Caco-2 (cell line): Measurements from ENCODE around the gene CPNE1. TPM values are rescaled to one million over a fixed set of nuclear protein-coding genes. Genes with fewer than 3 reads are reported as not detected.
A peak's percentile ranks its signal among the peaks of the same experiment; 100 is the strongest.

Experiments used
- BruUV-seq: library from RNA; stranded (reverse); fragments of 400-500 nt; replicated peaks from 2 replicates; lab custom pipeline; 2021; lab: Mats Ljungman, UMichigan
- CTCF ChIA-PET: fragments of 300-600 bp; sonication (Branson Sonifier 250); formaldehyde crosslinking; loops from one replicate; lab custom pipeline; 2022; ENCODE audit warnings: antibody characterized with exemption; lab: Charles Lee
- POLR2A ChIA-PET: fragments of 300-600 bp; sonication (Branson Sonifier 250); formaldehyde crosslinking; loops from one replicate; lab custom pipeline; 2022; ENCODE audit warnings: antibody characterized with exemption; lab: Charles Lee
- DNase-seq, 2 experiments: peaks; one replicate each; pipeline versions ENCODE4 v3.0.0 to v3.0.0-alpha.2; 2020 to 2022
- H3K27me3 ChIP-seq: replicated peaks from 2 replicates; pipeline ENCODE4 v1.6.0; 2011; ENCODE audit warnings: low read length; ENCODE audit not compliant: control insufficient read depth, insufficient read depth
- H3K36me3 ChIP-seq: 2 replicates; pipeline ENCODE4 v1.5.1; 2011; ENCODE audit warnings: low read length; ENCODE audit not compliant: control insufficient read depth, insufficient read depth
- H3K4me1 ChIP-seq: fragments of 250-450 bp; sonication (Bioruptor Pico); 2 replicates; pipeline ENCODE4 v1.5.1; 2020; ENCODE audit warnings: mild to moderate bottlenecking
- H3K4me3 ChIP-seq: 2 replicates; pipeline ENCODE4 v1.5.1; 2011; ENCODE audit warnings: low read depth, mild to moderate bottlenecking, control low read depth, low read length
- H3K9me3 ChIP-seq: fragments of 250-450 bp; sonication (Bioruptor Pico); 2 replicates; pipeline ENCODE4 v1.5.1; 2020; ENCODE audit warnings: mild to moderate bottlenecking, moderate library complexity
- H3K27ac Mint-ChIP-seq: one replicate; pipeline ENCODE4 v1.8.0; 2022; ENCODE audit warnings: mixed read lengths; ENCODE audit not compliant: unreplicated experiment
- H3K27me3 Mint-ChIP-seq: one replicate; pipeline ENCODE4 v1.8.0; 2022; ENCODE audit warnings: mixed read lengths; ENCODE audit not compliant: insufficient read depth, unreplicated experiment
- H3K36me3 Mint-ChIP-seq: one replicate; pipeline ENCODE4 v1.8.0; 2022; ENCODE audit warnings: mild to moderate bottlenecking, mixed read lengths; ENCODE audit not compliant: insufficient read depth, unreplicated experiment
- H3K4me1 Mint-ChIP-seq: one replicate; pipeline ENCODE4 v1.8.0; 2022; ENCODE audit warnings: low read depth, mixed read lengths; ENCODE audit not compliant: unreplicated experiment
- H3K4me3 Mint-ChIP-seq: one replicate; pipeline ENCODE4 v1.8.0; 2022; ENCODE audit warnings: mild to moderate bottlenecking, moderate library complexity, mixed read lengths; ENCODE audit not compliant: unreplicated experiment
- H3K9me3 Mint-ChIP-seq: one replicate; pipeline ENCODE4 v1.8.0; 2022; ENCODE audit warnings: mixed read lengths; ENCODE audit not compliant: unreplicated experiment
- CTCF ChIP-seq, 2 experiments: fragments of 200-600 bp in 1 of 2; IDR thresholded peaks; 1 replicate in 1 of 2; 2 replicates in 1 of 2; pipeline versions ENCODE4 v1.5.1 to v1.8.0; 2011 to 2022; ENCODE audit warnings: antibody characterized with exemption in 1 of 2, control low read depth in 1 of 2, inconsistent platforms in 1 of 2, low read depth in 1 of 2, low read length in 1 of 2, mild to moderate bottlenecking in 1 of 2, moderate library complexity in 1 of 2; ENCODE audit not compliant: insufficient read depth in 1 of 2, severe bottlenecking in 1 of 2, unreplicated experiment in 1 of 2
- intact Hi-C: fragments of 100-400 bp; cut with micrococcal nuclease; formaldehyde crosslinking; loops from one replicate; pipeline ENCODE4 v1.10.0; 2022; ENCODE audit not compliant: unreplicated experiment
- total RNA-seq: library from RNA; stranded (reverse); gene quantifications from 2 replicates; pipeline ENCODE4 v1.2.3, GENCODE V29; 2022

CPNE1 gene
- total RNA-seq, 1 experiment from 2014 or later: 833 TPM

- H3K27ac Mint-ChIP-seq: peak overlapping the region; percentile 64
Measured at GRCh38 chr20:35607003-35607735, 57.5 kb downstream of the CPNE1 start.

GRCh38 chr20:35606127-35606526 lies 58.6 kb downstream of the CPNE1 start:
- H3K4me3 ChIP-seq: no peak overlapping the region
- no peak for TF ChIP-seq CTCF (IDR thresholded peaks at IDR 0.05; ENCODE audit: insufficient read depth in 1 of 2, low read depth in 1 of 2, low read length in 1 of 2, severe bottlenecking in 1 of 2, unreplicated experiment in 1 of 2)
- no TSS peak for BruUV-seq
- peaks cover 15% of the 10 kb centered on the region for H3K4me1 ChIP-seq
- Mint-ChIP-seq H3K9me3 (no peaks in the 10 kb centered on the region), H3K27me3 (no peaks in the 10 kb centered on the region), H3K4me3 (no peak overlapping the region), H3K27ac (no peak overlapping the region), H3K4me1 (peaks cover 20% of the 10 kb centered on the region), H3K36me3 (no peaks in the 10 kb centered on the region)
- no peaks in the 10 kb centered on the region for H3K27me3 ChIP-seq
- ChIA-PET CTCF (interaction anchor here (1.8 to 2.9 kb wide), 2 partner anchors 10 to 13 kb away, joined by 5 to 11 read pairs; partner anchors contain the start of gene SPAG4), POLR2A (no interaction called here)
- DNase-seq: no peak
- H3K36me3 ChIP-seq: no peaks in the 10 kb centered on the region
- intact Hi-C loops: no loop called here
- no peaks in the 10 kb centered on the region for H3K9me3 ChIP-seq

More at GRCh38 chr20:35607003-35607735, 57.5 kb downstream of the CPNE1 start:
- H3K4me3 ChIP-seq: no peak overlapping the region
- TF ChIP-seq CTCF (IDR thresholded peaks at IDR 0.05; ENCODE audit: insufficient read depth in 1 of 2, low read depth in 1 of 2, low read length in 1 of 2, severe bottlenecking in 1 of 2, unreplicated experiment in 1 of 2): no peak
- no peaks in the 10 kb centered on the region for H3K27me3 ChIP-seq
- H3K9me3 ChIP-seq: no peaks in the 10 kb centered on the region
- CTCF ChIA-PET: interaction anchor here (0.7 to 2.9 kb wide), 3 partner anchors 9 to 283 kb away, joined by 3 to 11 read pairs (median 5); partner anchors contain the start of gene SPAG4
- peak in 1 of 2 experiments; percentile 70 for DNase-seq
- POLR2A ChIA-PET: interaction anchor here (1.4 kb wide), 1 partner anchor 9 kb away, joined by 3 read pairs; the partner anchor contains the start of gene SPAG4
- Mint-ChIP-seq H3K9me3 (no peaks in the 10 kb centered on the region), H3K4me3 (no peak overlapping the region), H3K27me3 (no peaks in the 10 kb centered on the region), H3K4me1 (peaks cover 22% of the 10 kb centered on the region), H3K36me3 (no peaks in the 10 kb centered on the region)
- H3K36me3 ChIP-seq: no peaks in the 10 kb centered on the region
- intact Hi-C loops: no loop called here
- BruUV-seq: no TSS peak
- peaks cover 16% of the 10 kb centered on the region for H3K4me1 ChIP-seq

- Histone ChIP-seq H3K27me3 (no peaks in the 10 kb centered on the region), H3K36me3 (no peaks in the 10 kb centered on the region), H3K4me3 (no peak overlapping the region), H3K4me1 (peaks cover 15% of the 10 kb centered on the region), H3K9me3 (no peaks in the 10 kb centered on the region)
- H3K27ac Mint-ChIP-seq: no peak overlapping the region
- H3K9me3 Mint-ChIP-seq: no peaks in the 10 kb centered on the region
- peak; percentile 67 to 68 for DNase-seq
- ChIA-PET CTCF (interaction anchor here (1.0 to 3.2 kb wide), 4 partner anchors 8 to 36 kb away, joined by 4 to 14 read pairs (median 8); partner anchors contain the start of gene SPAG4), POLR2A (interaction anchor here (1.0 kb wide), 1 partner anchor 11 kb away, joined by 3 read pairs; the partner anchor contains the start of gene SPAG4)
- peak; percentile 40 to 49 for TF ChIP-seq CTCF (IDR thresholded peaks at IDR 0.05; ENCODE audit: insufficient read depth in 1 of 2, low read depth in 1 of 2, low read length in 1 of 2, severe bottlenecking in 1 of 2, unreplicated experiment in 1 of 2)
- no TSS peak for BruUV-seq
- H3K36me3 Mint-ChIP-seq: no peaks in the 10 kb centered on the region
- peaks cover 13% of the 10 kb centered on the region for H3K4me1 Mint-ChIP-seq
- no peak overlapping the region for H3K4me3 Mint-ChIP-seq
- H3K27me3 Mint-ChIP-seq: peaks cover under 1% of the 10 kb centered on the region
- intact Hi-C loops: loop anchor here (5.0 kb wide), 1 partner anchor 42 kb away; no protein-coding TSS in a partner anchor
Measured at GRCh38 chr20:35604449-35604747, 60.3 kb downstream of the CPNE1 start.
